Astrocyte (in vitro differentiated cells and primary cell): ENCODE results near the gene GLTPD2. TPM values are rescaled to one million over a fixed set of nuclear protein-coding genes. Genes with fewer than 3 reads are reported as not detected.

ENCODE experiments used
- DNase-seq: peaks from one replicate; pipeline ENCODE4 v3.0.0-alpha.2; 2010; ENCODE audit warnings: low read depth
- FAIRE-seq: peaks from 2 replicates; lab custom pipeline; 2011; peaks lifted over from hg19 to GRCh38; lab: Jason Lieb, UNC
- H2AFZ ChIP-seq: 2 replicates; pipeline ENCODE4 v1.6.0; 2012; ENCODE audit warnings: low read depth, low read length, inconsistent platforms
- H3K27ac ChIP-seq: 2 replicates; pipeline ENCODE4 v1.5.1; 2011; ENCODE audit warnings: low read depth, low read length, inconsistent platforms
- H3K27me3 ChIP-seq: 2 replicates; pipeline ENCODE4 v1.6.0; 2011; ENCODE audit warnings: low read length, inconsistent platforms; ENCODE audit not compliant: insufficient read depth
- H3K36me3 ChIP-seq: 2 replicates; pipeline ENCODE4 v1.5.1; 2011; ENCODE audit warnings: low read length, inconsistent platforms; ENCODE audit not compliant: insufficient read depth
- H3K4me1 ChIP-seq: 2 replicates; pipeline ENCODE4 v1.5.1; 2011; ENCODE audit warnings: low read length, inconsistent platforms; ENCODE audit not compliant: insufficient read depth
- H3K4me2 ChIP-seq: 2 replicates; pipeline ENCODE4 v1.6.0; 2012; ENCODE audit warnings: low read length, inconsistent platforms
- H3K4me3 ChIP-seq: 2 replicates; pipeline ENCODE4 v1.5.1; 2011; ENCODE audit warnings: low read depth, mild to moderate bottlenecking, low read length, inconsistent platforms; ENCODE audit not compliant: insufficient read depth
- H3K79me2 ChIP-seq: 2 replicates; pipeline ENCODE4 v1.6.0; 2012; ENCODE audit warnings: mild to moderate bottlenecking, low read length, inconsistent platforms; ENCODE audit not compliant: insufficient read depth
- H3K9ac ChIP-seq: 2 replicates; pipeline ENCODE4 v1.6.0; 2012; ENCODE audit warnings: mild to moderate bottlenecking, low read length, inconsistent platforms
- H3K9me3 ChIP-seq: 2 replicates; pipeline ENCODE4 v1.5.1; 2012; ENCODE audit warnings: low read depth, mild to moderate bottlenecking, low read length, inconsistent platforms; ENCODE audit not compliant: insufficient read depth
- H4K20me1 ChIP-seq: 2 replicates; pipeline ENCODE4 v1.6.0; 2012; ENCODE audit warnings: low read length, inconsistent platforms; ENCODE audit not compliant: insufficient read depth
- H3K27ac Mint-ChIP-seq: one replicate; pipeline ENCODE4 v1.8.0; 2021; ENCODE audit warnings: mild to moderate bottlenecking, mixed read lengths; ENCODE audit not compliant: unreplicated experiment
- H3K27me3 Mint-ChIP-seq: one replicate; pipeline ENCODE4 v1.8.0; 2021; ENCODE audit warnings: low read depth, mixed read lengths; ENCODE audit not compliant: unreplicated experiment
- H3K36me3 Mint-ChIP-seq: one replicate; pipeline ENCODE4 v1.8.0; 2021; ENCODE audit warnings: low read depth, mixed read lengths; ENCODE audit not compliant: unreplicated experiment
- H3K4me1 Mint-ChIP-seq: one replicate; pipeline ENCODE4 v1.8.0; 2021; ENCODE audit warnings: low read depth, mixed read lengths; ENCODE audit not compliant: unreplicated experiment
- H3K4me3 Mint-ChIP-seq: one replicate; pipeline ENCODE4 v1.8.0; 2021; ENCODE audit warnings: mild to moderate bottlenecking, moderate library complexity, mixed read lengths; ENCODE audit not compliant: unreplicated experiment
- H3K9me3 Mint-ChIP-seq: one replicate; pipeline ENCODE4 v1.8.0; 2021; ENCODE audit warnings: mild to moderate bottlenecking, mixed read lengths; ENCODE audit not compliant: unreplicated experiment
- CTCF ChIP-seq: IDR thresholded peaks from 2 replicates; pipeline ENCODE4 v1.5.1; 2011; ENCODE audit warnings: low read depth, mild to moderate bottlenecking, inconsistent platforms, low read length, moderate library complexity; ENCODE audit not compliant: insufficient read depth
- EZH2 ChIP-seq: IDR thresholded peaks from 2 replicates; pipeline ENCODE4 v1.6.1; 2012; ENCODE audit warnings: mild to moderate bottlenecking, low read length, inconsistent platforms; ENCODE audit not compliant: insufficient read depth
- total RNA-seq: library from RNA; stranded (reverse); gene quantifications from 2 replicates; pipeline ENCODE4 v1.2.1, GENCODE V29; 2021

The GLTPD2 gene
- total RNA-seq, 1 donor from 2014 or later = not detected

- no peaks in the 10 kb centered on the region for H3K36me3 Mint-ChIP-seq
- Histone ChIP-seq H3K27ac (no peak overlapping the region), H3K36me3 (no peaks in the 10 kb centered on the region), H3K9me3 (no peaks in the 10 kb centered on the region), H3K4me2 (no peak overlapping the region), H3K27me3 (peaks cover 39% of the 10 kb centered on the region), H3K79me2 (no peaks in the 10 kb centered on the region), H3K4me3 (no peak overlapping the region), H3K4me1 (no peaks in the 10 kb centered on the region), H4K20me1 (no peaks in the 10 kb centered on the region), H3K9ac (no peak overlapping the region), H2AFZ (no peak overlapping the region)
- FAIRE-seq (no peak), DNase-seq (no peak)
- H3K4me1 Mint-ChIP-seq = no peaks in the 10 kb centered on the region
- H3K9me3 Mint-ChIP-seq = peaks cover 2% of the 10 kb centered on the region
- H3K4me3 Mint-ChIP-seq = no peak overlapping the region
- peaks cover 50% of the 10 kb centered on the region for H3K27me3 Mint-ChIP-seq
- H3K27ac Mint-ChIP-seq = no peak overlapping the region
- TF ChIP-seq EZH2 (no peak), CTCF (no peak)
These were observed 40.1 kb upstream of the GLTPD2 start for GRCh38 chr17:4748686-4749085.

DNA sequence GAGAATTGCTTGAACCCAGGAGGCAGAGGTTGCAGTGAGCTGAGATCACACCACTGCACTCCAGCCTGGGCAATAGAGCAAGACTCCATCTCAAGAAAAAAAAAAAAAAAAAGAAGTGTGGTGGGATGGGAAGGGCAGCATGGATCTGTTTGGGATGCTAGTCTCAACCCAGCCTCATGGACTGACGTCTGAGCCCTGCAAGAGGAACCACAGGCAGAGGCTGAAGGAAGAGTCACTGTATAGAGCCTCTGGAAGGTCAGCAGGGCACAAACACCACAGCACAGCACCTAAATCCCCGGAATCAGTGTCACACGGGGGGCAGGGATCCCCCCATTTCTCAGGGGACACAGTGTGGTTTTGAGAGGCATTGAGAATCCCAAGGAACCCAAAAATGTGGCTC is 38.2 kb upstream of the GLTPD2 start:
- peaks cover 46% of the 10 kb centered on the region for H3K27me3 Mint-ChIP-seq
- H3K27ac ChIP-seq = no peak overlapping the region
- H3K4me3 ChIP-seq = no peak overlapping the region
- TF ChIP-seq EZH2 = no peak
- H3K27ac Mint-ChIP-seq = no peak overlapping the region
- H3K79me2 ChIP-seq = no peaks in the 10 kb centered on the region
- H3K36me3 Mint-ChIP-seq = no peaks in the 10 kb centered on the region
- H4K20me1 ChIP-seq = no peaks in the 10 kb centered on the region
- no peak overlapping the region for H3K4me2 ChIP-seq
- DNase-seq (no peak), FAIRE-seq (no peak)
- no peaks in the 10 kb centered on the region for H3K36me3 ChIP-seq
- no peaks in the 10 kb centered on the region for H3K4me1 Mint-ChIP-seq
- H3K27me3 ChIP-seq = peaks cover 35% of the 10 kb centered on the region
- no peak overlapping the region for H3K9ac ChIP-seq
- H2AFZ ChIP-seq = no peak overlapping the region
- no peaks in the 10 kb centered on the region for H3K9me3 ChIP-seq
- H3K9me3 Mint-ChIP-seq = peaks cover 2% of the 10 kb centered on the region
- H3K4me1 ChIP-seq = no peaks in the 10 kb centered on the region
- H3K4me3 Mint-ChIP-seq = no peak overlapping the region

- DNase-seq (no peak), FAIRE-seq (no peak)
- Mint-ChIP-seq H3K9me3 (no peaks in the 10 kb centered on the region), H3K4me1 (no peaks in the 10 kb centered on the region), H3K4me3 (no peak overlapping the region), H3K27me3 (peaks cover 36% of the 10 kb centered on the region), H3K27ac (no peak overlapping the region), H3K36me3 (no peaks in the 10 kb centered on the region)
- Histone ChIP-seq H3K4me1 (no peaks in the 10 kb centered on the region), H3K79me2 (no peaks in the 10 kb centered on the region), H4K20me1 (no peaks in the 10 kb centered on the region), H3K4me3 (no peak overlapping the region), H2AFZ (no peak overlapping the region), H3K27ac (no peak overlapping the region), H3K9ac (no peak overlapping the region), H3K4me2 (no peak overlapping the region), H3K36me3 (no peaks in the 10 kb centered on the region), H3K27me3 (peaks cover 27% of the 10 kb centered on the region), H3K9me3 (no peaks in the 10 kb centered on the region)
- TF ChIP-seq CTCF = no peak
- TF ChIP-seq EZH2 = no peak
These were observed 36.8 kb upstream of the GLTPD2 start for GRCh38 chr17:4751932-4752331.
